ENCODE measurements around the gene KIF16B. TPM values are rescaled to one million over a fixed set of nuclear protein-coding genes. Genes with fewer than 3 reads are reported as not detected.

Gene KIF16B
- total and polyA plus RNA-seq, 10 of the 15 experiments (the other 5 are each of a cell fraction or from before 2014, with no cell fraction given): 0.21 to 5.2 (median 3.0) TPM

GRCh38 chr20:16606468-16607070 lies 33.3 kb upstream of the KIF16B start (continued):
- TF ChIP-seq EZH2 (IDR thresholded peaks at IDR 0.05; ENCODE audit: borderline replicate concordance, control insufficient read depth, low read depth, low read length): no peak

- ChIA-PET RAD21 (ENCODE audit: unreplicated experiment) (no interaction called here), POLR2A (no interaction called here), SMC1A (ENCODE audit: uncharacterized antibody, unreplicated experiment) (no interaction called here), CTCF (no interaction called here)
- TF ChIP-seq E2F4 (IDR thresholded peaks at IDR 0.05; ENCODE audit: low read depth, low read length) (no peak), CREB1 (IDR thresholded peaks at IDR 0.05; ENCODE audit: low read depth) (no peak), IKZF2 (IDR thresholded peaks at IDR 0.05) (no peak), TCF3 (IDR thresholded peaks at IDR 0.05; ENCODE audit: borderline replicate concordance, insufficient read depth, low read depth, low read length) (no peak), EED (IDR thresholded peaks at IDR 0.05; ENCODE audit: low read depth) (no peak), ATF7 (IDR thresholded peaks at IDR 0.05; ENCODE audit: low read depth) (no peak), FOXK2 (IDR thresholded peaks at IDR 0.05) (no peak), PML (IDR thresholded peaks at IDR 0.05; ENCODE audit: low read length) (no peak), CBX3 (IDR thresholded peaks at IDR 0.05; ENCODE audit: borderline replicate concordance, low read depth) (no peak), HCFC1 (IDR thresholded peaks at IDR 0.05; ENCODE audit: low read length) (no peak), YY1 (IDR thresholded peaks at IDR 0.05; ENCODE audit: low read depth, low read length) (no peak), FOS (IDR thresholded peaks at IDR 0.05; ENCODE audit: borderline replicate concordance, extremely low read depth, insufficient read length) (no peak)
- Histone ChIP-seq H4K20me1 (ENCODE audit: control insufficient read depth, insufficient read depth) (no peaks in the 10 kb centered on the region), H3K9me3 (replicated peaks; ENCODE audit: control insufficient read depth, insufficient read depth, low read length) (no peaks in the 10 kb centered on the region), H3K27me3 (replicated peaks in 1 of 2; ENCODE audit: control insufficient read depth in 2 of 2, insufficient read depth in 2 of 2, low read length in 1 of 2) (no peaks in the 10 kb centered on the region), H3K4me2 (ENCODE audit: control insufficient read depth, insufficient read depth) (no peak overlapping the region), H3K4me1 (ENCODE audit: control insufficient read depth, insufficient read depth, low read length) (no peaks in the 10 kb centered on the region), H2AFZ (ENCODE audit: control insufficient read depth, low read depth, low read length) (no peak overlapping the region), H3K79me2 (ENCODE audit: control insufficient read depth, insufficient read depth, low read length) (no peaks in the 10 kb centered on the region), H3K4me3 (no peak overlapping the region), H3K36me3 (ENCODE audit: control insufficient read depth in 2 of 2, insufficient read depth in 2 of 2, low read length in 1 of 2) (no peaks in the 10 kb centered on the region), H3K9ac (ENCODE audit: control insufficient read depth, insufficient read depth, low read length) (no peak overlapping the region), H3K27ac (ENCODE audit: control insufficient read depth, insufficient read depth) (no peak overlapping the region)
- DNase-seq (ENCODE audit: low read depth, low spot score): no peak
- ATAC-seq: no peak
- in situ Hi-C loops (cut with MboI): no loop called here
- intact Hi-C loops (cut with micrococcal nuclease; ENCODE audit: unreplicated experiment): no loop called here
- WGBS (ENCODE audit: insufficient coverage, insufficient replicate concordance, low lambda C conversion rate, missing lambda C conversion rate): 84% methylated on average over 2 of the region's 2 CpGs
- no peak for FAIRE-seq
- BruUV-seq (replicated peaks): no TSS peak
Observed at GRCh38 chr20:16601047-16601446, 27.8 kb upstream of the KIF16B start.

Data from GM12878 (cell line).